Measurements from ENCODE around the gene C2CD2.

- TF ChIP-seq CTCF (IDR thresholded peaks at IDR 0.05): no peak
- no peak for TF ChIP-seq POLR2A (IDR thresholded peaks at IDR 0.05)
These were observed 116.0 kb downstream of the C2CD2 start for GRCh38 chr21:41837756-41838297.

Measured in breast epithelium (tissue), 3 donors.